ENCODE data around the gene TEX10. TPM values are rescaled to one million over a fixed set of nuclear protein-coding genes. Genes with fewer than 3 reads are reported as not detected.

TEX10 gene
- total RNA-seq, 1 donor, result 41.6 TPM

DNA sequence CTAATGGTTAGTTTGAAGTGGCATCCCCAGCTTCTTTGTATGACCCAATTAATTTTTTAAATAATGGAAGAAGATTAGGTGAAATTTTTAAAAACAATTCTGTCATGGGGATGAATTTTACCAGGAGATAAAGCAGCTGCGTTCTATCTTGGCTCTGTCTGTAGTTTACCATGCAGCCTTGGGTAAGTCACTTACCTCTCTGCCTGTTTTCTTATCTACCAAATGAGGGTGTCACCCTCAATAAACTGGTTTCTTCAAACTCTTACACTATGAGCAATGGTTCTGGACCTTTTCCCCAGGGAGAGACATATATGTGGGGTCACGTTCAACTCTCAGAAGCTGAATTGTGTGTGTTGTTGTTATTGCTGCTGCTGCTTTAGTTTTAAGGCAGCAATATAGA lies 71.7 kb downstream of the TEX10 start:
- H3K4me3 ChIP-seq (ENCODE audit: low read depth, low read length), result no peak overlapping the region
- TF ChIP-seq, protein P1, sequence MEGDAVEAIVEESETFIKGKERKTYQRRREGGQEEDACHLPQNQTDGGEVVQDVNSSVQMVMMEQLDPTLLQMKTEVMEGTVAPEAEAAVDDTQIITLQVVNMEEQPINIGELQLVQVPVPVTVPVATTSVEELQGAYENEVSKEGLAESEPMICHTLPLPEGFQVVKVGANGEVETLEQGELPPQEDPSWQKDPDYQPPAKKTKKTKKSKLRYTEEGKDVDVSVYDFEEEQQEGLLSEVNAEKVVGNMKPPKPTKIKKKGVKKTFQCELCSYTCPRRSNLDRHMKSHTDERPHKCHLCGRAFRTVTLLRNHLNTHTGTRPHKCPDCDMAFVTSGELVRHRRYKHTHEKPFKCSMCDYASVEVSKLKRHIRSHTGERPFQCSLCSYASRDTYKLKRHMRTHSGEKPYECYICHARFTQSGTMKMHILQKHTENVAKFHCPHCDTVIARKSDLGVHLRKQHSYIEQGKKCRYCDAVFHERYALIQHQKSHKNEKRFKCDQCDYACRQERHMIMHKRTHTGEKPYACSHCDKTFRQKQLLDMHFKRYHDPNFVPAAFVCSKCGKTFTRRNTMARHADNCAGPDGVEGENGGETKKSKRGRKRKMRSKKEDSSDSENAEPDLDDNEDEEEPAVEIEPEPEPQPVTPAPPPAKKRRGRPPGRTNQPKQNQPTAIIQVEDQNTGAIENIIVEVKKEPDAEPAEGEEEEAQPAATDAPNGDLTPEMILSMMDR (IDR thresholded peaks at IDR 0.05; ENCODE audit: insufficient read depth, low read length), result no peak
- DNase-seq (ENCODE audit: low read depth), result no peak

- peak; percentile 32 for DNase-seq (ENCODE audit: low read depth)
- H3K4me3 ChIP-seq (ENCODE audit: low read depth, low read length), result no peak overlapping the region
- TF ChIP-seq, protein P1 (IDR thresholded peaks at IDR 0.05; ENCODE audit: insufficient read depth, low read length), result no peak
Measured at GRCh38 chr9:100277166-100277979, 75.4 kb downstream of the TEX10 start.

DNA sequence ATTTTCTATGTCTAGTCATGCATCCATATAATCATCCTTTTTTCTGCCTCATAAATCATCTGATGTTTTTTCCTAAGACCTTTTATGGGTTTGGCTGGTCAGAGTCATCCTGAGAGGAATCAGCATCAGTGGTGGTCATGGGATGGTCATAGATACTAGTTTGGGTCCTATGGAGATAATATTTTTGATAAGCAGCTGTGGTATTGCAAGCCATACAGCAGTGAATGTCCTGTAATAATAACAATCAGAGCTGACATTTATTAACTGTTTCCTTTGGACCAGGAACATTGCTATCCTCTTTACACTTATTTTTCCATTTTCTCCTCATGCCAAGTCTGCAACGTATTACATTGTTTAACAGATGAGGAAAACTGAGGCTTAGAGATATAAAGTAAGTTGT lies 83.1 kb downstream of the TEX10 start:
- TF ChIP-seq, protein P1 (IDR thresholded peaks at IDR 0.05; ENCODE audit: insufficient read depth, low read length), result no peak
- no peak for DNase-seq (ENCODE audit: low read depth)
- no peak overlapping the region for H3K4me3 ChIP-seq (ENCODE audit: low read depth, low read length)

- TF ChIP-seq, protein P1 (IDR thresholded peaks at IDR 0.05; ENCODE audit: insufficient read depth, low read length), result no peak
- H3K4me3 ChIP-seq (ENCODE audit: low read depth, low read length), result no peak overlapping the region
- DNase-seq (ENCODE audit: low read depth), result no peak
Measured at GRCh38 chr9:100268271-100268670, 84.5 kb downstream of the TEX10 start.

GRCh38 chr9:100267211-100267610 lies 85.5 kb downstream of the TEX10 start:
- no peak overlapping the region for H3K4me3 ChIP-seq (ENCODE audit: low read depth, low read length)
- TF ChIP-seq, protein P1 (IDR thresholded peaks at IDR 0.05; ENCODE audit: insufficient read depth, low read length), result no peak
- DNase-seq (ENCODE audit: low read depth), result no peak

Other genes starting within 250 kb of the TEX10 start
- gene MSANTD3, start 74.2 kb upstream of the TEX10 start, total RNA-seq (ENCODE audit: low replicate concordance), result 50.9 and 76.1 TPM in 2 replicates
- 0.49 and 1.3 TPM in 2 replicates for gene TMEFF1, start 120.2 kb upstream of the TEX10 start, total RNA-seq (ENCODE audit: low replicate concordance)
- 1.4 TPM in 2 replicates for gene CAVIN4, start 225.1 kb upstream of the TEX10 start, total RNA-seq (ENCODE audit: low replicate concordance)